K562 (cell line): ENCODE measurements around the gene ODAD3. TPM values are rescaled to one million over a fixed set of nuclear protein-coding genes. Genes with fewer than 3 reads are reported as not detected.

Experiments
- ATAC-seq: fragments of 200-7000 bp; cut with Tn5 transposase; 3 replicates; pipeline ENCODE4 v1.9.1; 2020; ENCODE audit warnings: moderate library complexity
- BruUV-seq: library from RNA; stranded (reverse); fragments of 400-500 nt; replicated peaks from 2 replicates; lab custom pipeline; 2021; lab: Mats Ljungman, UMichigan
- CTCF ChIA-PET: fragments of 300-600 bp; formaldehyde crosslinking; extraction: SDS; loops from one replicate; lab custom pipeline; 2021; ENCODE audit warnings: low intra/inter-chr PET ratio; lab: Yijun Ruan, JAX
- POLR2A ChIA-PET: fragments of 300-600, 350-650 bp; sonication (Branson Sonifier 250); formaldehyde crosslinking; extraction: SDS; loops from one replicate; lab custom pipeline; 2021; ENCODE audit warnings: antibody characterized with exemption, inconsistent platforms; lab: Yijun Ruan, JAX
- DNase-seq, 4 experiments: peaks; one replicate each; pipeline versions ENCODE4 v3.0.0 to v3.0.0-alpha.2; 2011 to 2018; ENCODE audit warnings: low spot score in 3 of 4, mixed read lengths in 3 of 4; ENCODE audit errors: extremely low read depth in 1 of 4
- FAIRE-seq: peaks from 2 replicates; lab custom pipeline; 2011; peaks lifted over from hg19 to GRCh38; lab: Jason Lieb, UNC
- H2AFZ ChIP-seq: 2 replicates; pipeline ENCODE4 v1.6.0; 2011; ENCODE audit warnings: low read depth, low read length, control low read depth, inconsistent platforms
- H3K27ac ChIP-seq: fragments of 200-600 bp; 3 replicates; pipeline ENCODE4 v1.8.0; 2011; ENCODE audit warnings: low read depth, mild to moderate bottlenecking, control low read depth, inconsistent platforms, low read length, moderate library complexity, mixed read lengths; ENCODE audit errors: extremely low read depth
- H3K27me3 ChIP-seq, 2 experiments: fragments of 300-600 bp in 1 of 2; 2 replicates in 1 of 2; 3 replicates in 1 of 2; pipeline versions ENCODE4 v1.6.0 to v1.8.0; 2011; ENCODE audit warnings: inconsistent platforms in 2 of 2, low read length in 2 of 2, mild to moderate bottlenecking in 1 of 2, mixed read lengths in 1 of 2, moderate library complexity in 1 of 2; ENCODE audit not compliant: control insufficient read depth in 2 of 2, insufficient read depth in 2 of 2
- H3K36me3 ChIP-seq: fragments of 300-600 bp; 3 replicates; pipeline ENCODE4 v1.8.0; 2011; ENCODE audit warnings: mild to moderate bottlenecking, low read length, inconsistent platforms; ENCODE audit not compliant: control insufficient read depth, insufficient read depth
- H3K4me1 ChIP-seq, 2 experiments: fragments of 200-600 bp in 1 of 2; replicated peaks in 1 of 2; 2 replicates in 1 of 2; 3 replicates in 1 of 2; pipeline versions ENCODE4 v1.5.1 to v1.8.0; 2011; ENCODE audit warnings: inconsistent platforms in 2 of 2, low read length in 2 of 2, mild to moderate bottlenecking in 1 of 2, mixed read lengths in 1 of 2, moderate library complexity in 1 of 2; ENCODE audit not compliant: control insufficient read depth in 2 of 2, insufficient read depth in 2 of 2
- H3K4me2 ChIP-seq: 2 replicates; pipeline ENCODE4 v1.6.1; 2011; ENCODE audit warnings: low read length, control low read depth, inconsistent platforms, mixed read lengths; ENCODE audit not compliant: insufficient read depth
- H3K4me3 ChIP-seq: fragments of 200-600 bp; sonication (generic), shearing (Covaris generic); 2 replicates; pipeline ENCODE4 v1.5.1; 2016; ENCODE audit warnings: control low read depth, inconsistent platforms
- H3K79me2 ChIP-seq: fragments of 200-600 bp; 3 replicates; pipeline ENCODE4 v1.8.0; 2011; ENCODE audit warnings: low read length, inconsistent platforms; ENCODE audit not compliant: control insufficient read depth, insufficient read depth
- H3K9ac ChIP-seq, 2 experiments: 2 replicates each; pipeline versions ENCODE4 v1.6.0 to v1.6.1; 2011; ENCODE audit warnings: low read depth in 2 of 2, low read length in 2 of 2, control low read depth in 1 of 2, inconsistent platforms in 1 of 2, mild to moderate bottlenecking in 1 of 2, mixed read lengths in 1 of 2; ENCODE audit not compliant: insufficient read depth in 1 of 2
- H3K9me1 ChIP-seq: one replicate; pipeline ENCODE4 v1.6.0; 2011; ENCODE audit warnings: inconsistent platforms, mild to moderate bottlenecking, low read length, moderate library complexity; ENCODE audit not compliant: control insufficient read depth, insufficient read depth
- H3K9me3 ChIP-seq: replicated peaks from 2 replicates; pipeline ENCODE4 v1.5.1; 2011; ENCODE audit warnings: low read depth, low read length, inconsistent platforms; ENCODE audit not compliant: control insufficient read depth, insufficient read depth
- H4K20me1 ChIP-seq: replicated peaks from 2 replicates; pipeline ENCODE4 v1.6.1; 2011; ENCODE audit warnings: low read length, inconsistent platforms, mixed read lengths; ENCODE audit not compliant: control insufficient read depth, insufficient read depth
- ARNT ChIP-seq, 2 experiments: fragments of 450-650 bp; IDR thresholded peaks; 2 replicates each; pipeline ENCODE4 v1.6.1; 2016; ENCODE audit warnings: mild to moderate bottlenecking in 1 of 2
- BMI1 ChIP-seq: fragments of 150-350 bp; IDR thresholded peaks from 2 replicates; pipeline ENCODE4 v1.6.1; 2014; ENCODE audit warnings: low read length
- CCNT2 ChIP-seq: IDR thresholded peaks from 2 replicates; pipeline ENCODE4 v1.6.1; 2011; ENCODE audit warnings: borderline replicate concordance, low read depth, mild to moderate bottlenecking, moderate library complexity, mixed read lengths, low read length; ENCODE audit not compliant: insufficient read length; ENCODE audit errors: extremely low read depth
- CSDE1 ChIP-seq, 2 experiments: fragments of 450-650 bp; IDR thresholded peaks; 2 replicates each; pipeline ENCODE4 v1.6.1; 2016; ENCODE audit warnings: mild to moderate bottlenecking in 1 of 2
- MBD2 ChIP-seq: sonication (generic); IDR thresholded peaks from 2 replicates; pipeline ENCODE4 v1.6.1; 2016; ENCODE audit warnings: low read depth, borderline replicate concordance
- MXI1 ChIP-seq: IDR thresholded peaks from 2 replicates; pipeline ENCODE4 v1.6.1; 2011; ENCODE audit warnings: low read depth, mild to moderate bottlenecking, improper control_type of control experiment, low read length
- MYNN ChIP-seq, 2 experiments: sonication (generic); formaldehyde crosslinking in 1 of 2; IDR thresholded peaks; 2 replicates each; pipeline versions ENCODE4 v1.5.0 to v1.6.1; 2016 to 2020; ENCODE audit warnings: antibody characterized with exemption in 1 of 2, missing genetic modification reagents in 1 of 2
- NEUROD1 ChIP-seq: fragments of 150-350 bp; IDR thresholded peaks from 2 replicates; pipeline ENCODE4 v1.6.1; 2014; ENCODE audit warnings: borderline replicate concordance, low read length, low read depth; ENCODE audit not compliant: partially characterized antibody
- PHB2 ChIP-seq: fragments of 450-650 bp; IDR thresholded peaks from 2 replicates; pipeline ENCODE4 v1.6.1; 2017; ENCODE audit warnings: low read depth
- SAFB ChIP-seq: fragments of 200-400 bp; formaldehyde crosslinking; IDR thresholded peaks from 2 replicates; pipeline ENCODE4 v1.6.1; 2017; ENCODE audit warnings: low read depth, low read length, borderline replicate concordance
- ZFP1 ChIP-seq: fragments of 450-650 bp; formaldehyde crosslinking; IDR thresholded peaks from 2 replicates; pipeline ENCODE4 v1.4.0; 2020; ENCODE audit warnings: mild to moderate bottlenecking, mixed read lengths
- ZNF184 ChIP-seq: sonication (generic); formaldehyde crosslinking; IDR thresholded peaks from 2 replicates; pipeline ENCODE4 v1.5.0; 2020; ENCODE audit warnings: missing genetic modification reagents
- WGBS: fragments of 100-300 bp; shearing (Covaris generic); methylation state at CpG from one replicate; pipeline ENCODE4 v1.1.6; 2016; ENCODE audit warnings: low coverage, mixed read lengths; ENCODE audit not compliant: insufficient coverage; ENCODE audit errors: missing lambda C conversion rate; 5-methylcytosine and 5-hydroxymethylcytosine counted together
- in situ Hi-C: fragments of 300-500 bp; cut with MboI; formaldehyde crosslinking; loops from 4 replicates; pipeline ENCODE4 v1.15.0; 2018; ENCODE audit warnings: inconsistent platforms, mixed read lengths
- intact Hi-C: fragments of 100-400 bp; cut with micrococcal nuclease; formaldehyde crosslinking; loops from 2 replicates; pipeline ENCODE4 v1.14.2; 2022
- polyA plus RNA-seq, 8 experiments: library from polyadenylated mRNA; depleted of rRNA in 4 of 8; stranded (reverse) in 5 of 8; unstranded in 3 of 8; fragments of >200 nt; fragmentation: Nextera tagmentation in 2 of 8; fragmentation: Illumina TruSeq in 1 of 8; extraction: Ambion mirVana in 2 of 8; extraction: Trizol in 1 of 8; gene quantifications; 2 replicates each; pipeline versions ENCODE4 v1.2.1 to v1.2.3, GENCODE V29; 2011 to 2014; ENCODE audit warnings: inconsistent platforms in 1 of 8, missing spikeins in 1 of 8
- total RNA-seq, 7 experiments: library from RNA; depleted of rRNA in 6 of 7; stranded (reverse); fragments of >200 nt in 6 of 7; fragmentation: Illumina TruSeq in 2 of 7; extraction: Trizol in 2 of 7; gene quantifications; 2 replicates each; pipeline versions ENCODE4 v1.2.1 to v1.2.3, GENCODE V29; 2011 to 2021; ENCODE audit warnings: low replicate concordance in 1 of 7
- TF ChIP-seq, protein P1 (sequence below): fragments of 450-650 bp; IDR thresholded peaks from 2 replicates; pipeline ENCODE4 v1.6.1; 2016
- TF ChIP-seq, protein P2 (sequence below), 2 experiments: IDR thresholded peaks in 1 of 2; conservative IDR thresholded peaks in 1 of 2; 2 replicates each; pipeline ENCODE4 v1.6.1; 2016; ENCODE audit warnings: low read depth in 2 of 2, mild to moderate bottlenecking in 1 of 2, missing compliant biosample characterization in 1 of 2, missing genetic modification characterization in 1 of 2, moderate library complexity in 1 of 2
- TF ChIP-seq, protein P3 (sequence below): IDR thresholded peaks from 2 replicates; pipeline ENCODE4 v1.6.1; 2011; ENCODE audit warnings: borderline replicate concordance, low read depth, mild to moderate bottlenecking, moderate library complexity, low read length; ENCODE audit not compliant: insufficient read depth, poor library complexity, severe bottlenecking

Gene ODAD3
- total and polyA plus RNA-seq, 9 of the 15 experiments (the other 6 are each of a cell fraction or from before 2014, with no cell fraction given): 0.07 to 0.72 (median 0.14) TPM; not detected in 2

DNA sequence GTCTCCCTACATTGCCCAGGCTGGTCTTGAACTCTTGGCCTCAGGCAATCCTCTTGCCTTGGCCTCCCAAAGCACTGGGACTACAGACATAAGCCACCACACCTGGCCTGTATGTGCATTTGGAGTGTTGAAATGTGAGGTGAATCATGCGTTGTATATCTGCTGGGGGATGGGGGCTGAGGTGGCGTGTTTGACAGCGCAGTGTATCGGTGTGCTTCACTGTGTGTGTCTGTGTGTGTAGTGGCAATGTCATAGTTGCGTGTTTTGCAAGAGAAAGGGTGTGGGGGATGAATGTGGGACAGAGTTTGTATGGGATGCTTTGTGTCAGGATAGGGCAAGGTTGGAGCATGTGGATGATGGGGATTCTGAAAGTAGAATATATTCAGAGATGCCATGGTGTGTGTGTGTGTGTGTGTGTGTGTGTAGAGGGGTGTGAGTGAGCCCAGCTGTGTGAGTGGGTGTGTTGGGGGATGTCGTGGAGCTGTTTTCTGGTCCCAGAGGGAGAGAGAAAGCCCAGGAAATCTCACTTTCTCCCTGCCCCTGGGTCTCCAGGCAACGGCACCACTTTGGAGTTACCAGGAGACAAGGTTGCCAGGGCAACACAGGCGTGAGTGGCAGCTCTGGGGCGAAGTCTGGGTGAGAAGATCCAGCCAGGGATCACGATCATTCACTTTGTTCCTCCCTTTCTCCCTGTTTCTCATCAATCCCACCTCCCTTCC lies 61.6 kb downstream of the ODAD3 start:
- intact Hi-C loops (no loop called here), in situ Hi-C loops (no loop called here)
- Histone ChIP-seq H3K79me2 (peaks cover 16% of the 10 kb centered on the region; the same call in 2 of the 3 replicates), H3K36me3 (peaks cover 13% of the 10 kb centered on the region), H3K4me1 (peaks cover 22 to 29% of the 10 kb centered on the region in 2 experiments), H3K27me3 (no peaks in the 10 kb centered on the region), H3K9me3 (no peaks in the 10 kb centered on the region), H2AFZ (peak overlapping the region; percentile 97; the same call in 1 of the 2 replicates), H3K27ac (no peak overlapping the region; the same call in 2 of the 3 replicates), H3K9me1 (no peaks in the 10 kb centered on the region), H4K20me1 (peaks cover 11% of the 10 kb centered on the region; the same call in 1 of the 2 replicates), H3K4me3 (0 out of 2 replicates have a peak overlapping the region, but pooled peaks have one; percentile 59), H3K4me2 (peak overlapping the region; percentile 84), H3K9ac (peak overlapping the region in 1 of 2 experiments; percentile 77; a peak in 2 of 4 replicates)
- BruUV-seq: no TSS peak
- WGBS: 46% methylated on average over 10 of the region's 10 CpGs
- no peak for FAIRE-seq
- ATAC-seq: no peak
- POLR2A ChIA-PET: interaction anchor here (0.8 to 3.6 kb wide), 6 partner anchors 10 to 94 kb away, joined by 3 to 36 read pairs (median 4); partner anchors contain the start of genes EPOR and RAB3D
- CTCF ChIA-PET: no interaction called here
- DNase-seq: peak in 1 of 4 experiments; percentile 43
- TF ChIP-seq, protein P1, sequence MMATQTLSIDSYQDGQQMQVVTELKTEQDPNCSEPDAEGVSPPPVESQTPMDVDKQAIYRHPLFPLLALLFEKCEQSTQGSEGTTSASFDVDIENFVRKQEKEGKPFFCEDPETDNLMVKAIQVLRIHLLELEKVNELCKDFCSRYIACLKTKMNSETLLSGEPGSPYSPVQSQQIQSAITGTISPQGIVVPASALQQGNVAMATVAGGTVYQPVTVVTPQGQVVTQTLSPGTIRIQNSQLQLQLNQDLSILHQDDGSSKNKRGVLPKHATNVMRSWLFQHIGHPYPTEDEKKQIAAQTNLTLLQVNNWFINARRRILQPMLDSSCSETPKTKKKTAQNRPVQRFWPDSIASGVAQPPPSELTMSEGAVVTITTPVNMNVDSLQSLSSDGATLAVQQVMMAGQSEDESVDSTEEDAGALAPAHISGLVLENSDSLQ: peak; percentile 97
- peak; percentile 91 for TF ChIP-seq NEUROD1
- TF ChIP-seq MYNN (IDR thresholded peaks at IDR 0.05): peak; percentile 97
- TF ChIP-seq MYNN (CRISPR knock-in tag; IDR thresholded peaks at IDR 0.05): no peak
- TF ChIP-seq, protein P2, sequence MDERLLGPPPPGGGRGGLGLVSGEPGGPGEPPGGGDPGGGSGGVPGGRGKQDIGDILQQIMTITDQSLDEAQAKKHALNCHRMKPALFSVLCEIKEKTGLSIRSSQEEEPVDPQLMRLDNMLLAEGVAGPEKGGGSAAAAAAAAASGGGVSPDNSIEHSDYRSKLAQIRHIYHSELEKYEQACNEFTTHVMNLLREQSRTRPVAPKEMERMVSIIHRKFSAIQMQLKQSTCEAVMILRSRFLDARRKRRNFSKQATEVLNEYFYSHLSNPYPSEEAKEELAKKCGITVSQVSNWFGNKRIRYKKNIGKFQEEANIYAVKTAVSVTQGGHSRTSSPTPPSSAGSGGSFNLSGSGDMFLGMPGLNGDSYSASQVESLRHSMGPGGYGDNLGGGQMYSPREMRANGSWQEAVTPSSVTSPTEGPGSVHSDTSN (CRISPR knock-in tag; IDR thresholded peaks at IDR 0.05; ENCODE audit: low read depth): peak; percentile 79
- TF ChIP-seq, protein P2 (tag; conservative IDR thresholded peaks at IDR 0.05; ENCODE audit: low read depth): peak; percentile 84
- peak; percentile 94 for TF ChIP-seq BMI1
- no peak for TF ChIP-seq CCNT2
- no peak for TF ChIP-seq ARNT (IDR thresholded peaks at IDR 0.05)
- TF ChIP-seq ZFP1 (CRISPR knock-in tag): no peak
- TF ChIP-seq CSDE1 (IDR thresholded peaks at IDR 0.05): peak in 1 of 2 experiments; percentile 96; a peak in 2 of 4 replicates
- TF ChIP-seq MXI1: peak; percentile 99
- no peak for TF ChIP-seq PHB2
- TF ChIP-seq ZNF184: no peak
- TF ChIP-seq, protein P3, sequence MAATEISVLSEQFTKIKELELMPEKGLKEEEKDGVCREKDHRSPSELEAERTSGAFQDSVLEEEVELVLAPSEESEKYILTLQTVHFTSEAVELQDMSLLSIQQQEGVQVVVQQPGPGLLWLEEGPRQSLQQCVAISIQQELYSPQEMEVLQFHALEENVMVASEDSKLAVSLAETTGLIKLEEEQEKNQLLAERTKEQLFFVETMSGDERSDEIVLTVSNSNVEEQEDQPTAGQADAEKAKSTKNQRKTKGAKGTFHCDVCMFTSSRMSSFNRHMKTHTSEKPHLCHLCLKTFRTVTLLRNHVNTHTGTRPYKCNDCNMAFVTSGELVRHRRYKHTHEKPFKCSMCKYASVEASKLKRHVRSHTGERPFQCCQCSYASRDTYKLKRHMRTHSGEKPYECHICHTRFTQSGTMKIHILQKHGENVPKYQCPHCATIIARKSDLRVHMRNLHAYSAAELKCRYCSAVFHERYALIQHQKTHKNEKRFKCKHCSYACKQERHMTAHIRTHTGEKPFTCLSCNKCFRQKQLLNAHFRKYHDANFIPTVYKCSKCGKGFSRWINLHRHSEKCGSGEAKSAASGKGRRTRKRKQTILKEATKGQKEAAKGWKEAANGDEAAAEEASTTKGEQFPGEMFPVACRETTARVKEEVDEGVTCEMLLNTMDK: no peak
- TF ChIP-seq SAFB: no peak
- TF ChIP-seq MBD2: peak; percentile 45; the same call in 1 of the 2 replicates
